Endometrium (tissue), 2 donors: Measurements from ENCODE around the gene ERG.

Experiments used
- FAIRE-seq: peaks from 2 replicates; lab custom pipeline; 2012; peaks lifted over from hg19 to GRCh38; lab: Jason Lieb, UNC
- donor health status: control.
- donor health status: control.

Gene ERG

GRCh38 chr21:38474124-38474523, 24.2 kb downstream of the ERG start:
- no peak for FAIRE-seq

GRCh38 chr21:38472412-38473108, 25.7 kb downstream of the ERG start:
- no peak for FAIRE-seq

- no peak for FAIRE-seq
These were observed 26.5 kb downstream of the ERG start for GRCh38 chr21:38471766-38472165.

GRCh38 chr21:38470755-38471154, 27.5 kb downstream of the ERG start:
- FAIRE-seq, result no peak

GRCh38 chr21:38469642-38470041, 28.6 kb downstream of the ERG start:
- FAIRE-seq, result no peak

GRCh38 chr21:38468989-38469388, 29.3 kb downstream of the ERG start:
- FAIRE-seq, result no peak

GRCh38 chr21:38467911-38468310, 30.4 kb downstream of the ERG start:
- no peak for FAIRE-seq

- FAIRE-seq, result no peak
These were observed 30.9 kb downstream of the ERG start for GRCh38 chr21:38467374-38467773.

GRCh38 chr21:38460171-38460742, 38.0 kb downstream of the ERG start:
- FAIRE-seq, result no peak

GRCh38 chr21:38459490-38459889, 38.8 kb downstream of the ERG start:
- FAIRE-seq, result no peak

GRCh38 chr21:38455403-38455802, 42.9 kb downstream of the ERG start:
- no peak for FAIRE-seq

GRCh38 chr21:38454702-38455101, 43.6 kb downstream of the ERG start:
- no peak for FAIRE-seq

GRCh38 chr21:38454161-38454560, 44.1 kb downstream of the ERG start:
- no peak for FAIRE-seq

- FAIRE-seq, result no peak
These were observed 49.4 kb downstream of the ERG start for GRCh38 chr21:38448671-38449385.

GRCh38 chr21:38447611-38448010, 50.7 kb downstream of the ERG start:
- FAIRE-seq, result no peak

- FAIRE-seq, result no peak
These were observed 53.6 kb downstream of the ERG start for GRCh38 chr21:38444691-38445090.

GRCh38 chr21:38443110-38443509, 55.2 kb downstream of the ERG start:
- no peak for FAIRE-seq

GRCh38 chr21:38441153-38441552, 57.1 kb downstream of the ERG start:
- FAIRE-seq, result no peak

GRCh38 chr21:38440746-38441145, 57.5 kb downstream of the ERG start:
- FAIRE-seq, result no peak

- FAIRE-seq, result no peak
These were observed 58.3 kb downstream of the ERG start for GRCh38 chr21:38439957-38440356.

- FAIRE-seq, result no peak
These were observed 58.9 kb downstream of the ERG start for GRCh38 chr21:38439426-38439825.

GRCh38 chr21:38438462-38438893, 59.8 kb downstream of the ERG start:
- FAIRE-seq, result no peak

- no peak for FAIRE-seq
These were observed 61.9 kb downstream of the ERG start for GRCh38 chr21:38436341-38436740.
